Measurements from ENCODE around the gene SWI5.

The SWI5 gene

GRCh38 chr9:128252317-128253139 is 23.5 kb upstream of the SWI5 start:
- DNase-seq (ENCODE audit: low read depth) = no peak

- DNase-seq (ENCODE audit: low read depth) = no peak
These were observed 22.7 kb upstream of the SWI5 start for GRCh38 chr9:128253140-128253990.

- no peak for DNase-seq (ENCODE audit: low read depth)
These were observed 22.1 kb upstream of the SWI5 start for GRCh38 chr9:128253991-128254346.

- no peak for DNase-seq (ENCODE audit: low read depth)
These were observed 21.7 kb upstream of the SWI5 start for GRCh38 chr9:128254362-128254761.

GRCh38 chr9:128254855-128255759 is 21.0 kb upstream of the SWI5 start:
- peak; percentile 21 for DNase-seq (ENCODE audit: low read depth)

- DNase-seq (ENCODE audit: low read depth) = no peak
These were observed 18.8 kb upstream of the SWI5 start for GRCh38 chr9:128257086-128257825.

- no peak for DNase-seq (ENCODE audit: low read depth)
These were observed 18.2 kb upstream of the SWI5 start for GRCh38 chr9:128257907-128258306.

- DNase-seq (ENCODE audit: low read depth) = no peak
These were observed 17.8 kb upstream of the SWI5 start for GRCh38 chr9:128258326-128258725.

GRCh38 chr9:128259156-128259555 is 16.9 kb upstream of the SWI5 start:
- DNase-seq (ENCODE audit: low read depth) = no peak

GRCh38 chr9:128260340-128260739 is 15.7 kb upstream of the SWI5 start:
- DNase-seq (ENCODE audit: low read depth) = no peak

GRCh38 chr9:128262687-128263086 is 13.4 kb upstream of the SWI5 start:
- DNase-seq (ENCODE audit: low read depth) = no peak

GRCh38 chr9:128265348-128265847 is 10.7 kb upstream of the SWI5 start:
- no peak for DNase-seq (ENCODE audit: low read depth)

GRCh38 chr9:128266868-128267590 is 9.0 kb upstream of the SWI5 start:
- DNase-seq (ENCODE audit: low read depth) = no peak

- no peak for DNase-seq (ENCODE audit: low read depth)
These were observed 5.0 kb upstream of the SWI5 start for GRCh38 chr9:128271112-128271511.

GRCh38 chr9:128271512-128271911 is 4.6 kb upstream of the SWI5 start:
- DNase-seq (ENCODE audit: low read depth) = no peak

GRCh38 chr9:128274245-128274644 is 1.8 kb upstream of the SWI5 start:
- no peak for DNase-seq (ENCODE audit: low read depth)

GRCh38 chr9:128275198-128276007 is 673 bp upstream of the SWI5 start, which contains the start of gene GOLGA2:
Gene GOLGA2, minus strand, starts transcription at chr9:128276007. Its CDS starts 31 bp downstream, at chr9:128275976.
- DNase-seq (ENCODE audit: low read depth) = no peak

GRCh38 chr9:128276574-128277270 is 646 bp downstream of the SWI5 start:
- DNase-seq (ENCODE audit: low read depth) = no peak

Measured in stimulated activated CD4-positive, alpha-beta T cell treated with anti-CD3 and anti-CD28 coated beads, Interleukin-2, amount 100 ng/mL, for 4 hours (primary cell).